Measurements from ENCODE around the gene TBC1D10B.

The TBC1D10B gene

DNA sequence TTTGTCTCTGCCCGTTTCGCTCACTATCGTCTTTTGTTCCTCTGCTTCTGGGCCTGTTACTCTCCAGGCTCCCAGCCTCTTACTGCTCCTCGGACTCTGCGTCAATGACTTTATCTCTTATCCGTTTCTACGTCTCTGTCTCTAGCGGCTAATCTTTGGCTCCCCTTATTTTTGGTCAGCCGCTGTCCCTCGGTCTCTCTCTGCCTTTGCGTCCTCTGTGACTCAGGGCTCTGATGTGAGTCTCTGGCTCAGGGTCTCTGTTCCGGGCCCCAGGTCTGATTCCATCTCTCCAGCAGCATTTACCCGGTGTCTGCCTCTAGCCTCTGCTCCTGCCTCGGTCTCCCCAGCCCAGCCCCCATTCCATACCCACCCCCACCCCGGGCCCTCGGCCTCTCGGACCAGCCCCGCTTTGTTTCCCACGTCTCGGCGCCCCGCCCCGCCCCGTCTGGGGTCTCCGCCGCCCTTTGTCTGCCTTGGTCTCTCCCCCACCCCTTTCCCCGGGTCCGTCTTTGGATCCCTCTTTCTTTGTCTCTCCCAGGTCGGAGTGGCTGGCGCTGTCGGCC is 24.4 kb upstream of the TBC1D10B start:
- ATAC-seq: peak; percentile 51
- TF ChIP-seq, protein P1, sequence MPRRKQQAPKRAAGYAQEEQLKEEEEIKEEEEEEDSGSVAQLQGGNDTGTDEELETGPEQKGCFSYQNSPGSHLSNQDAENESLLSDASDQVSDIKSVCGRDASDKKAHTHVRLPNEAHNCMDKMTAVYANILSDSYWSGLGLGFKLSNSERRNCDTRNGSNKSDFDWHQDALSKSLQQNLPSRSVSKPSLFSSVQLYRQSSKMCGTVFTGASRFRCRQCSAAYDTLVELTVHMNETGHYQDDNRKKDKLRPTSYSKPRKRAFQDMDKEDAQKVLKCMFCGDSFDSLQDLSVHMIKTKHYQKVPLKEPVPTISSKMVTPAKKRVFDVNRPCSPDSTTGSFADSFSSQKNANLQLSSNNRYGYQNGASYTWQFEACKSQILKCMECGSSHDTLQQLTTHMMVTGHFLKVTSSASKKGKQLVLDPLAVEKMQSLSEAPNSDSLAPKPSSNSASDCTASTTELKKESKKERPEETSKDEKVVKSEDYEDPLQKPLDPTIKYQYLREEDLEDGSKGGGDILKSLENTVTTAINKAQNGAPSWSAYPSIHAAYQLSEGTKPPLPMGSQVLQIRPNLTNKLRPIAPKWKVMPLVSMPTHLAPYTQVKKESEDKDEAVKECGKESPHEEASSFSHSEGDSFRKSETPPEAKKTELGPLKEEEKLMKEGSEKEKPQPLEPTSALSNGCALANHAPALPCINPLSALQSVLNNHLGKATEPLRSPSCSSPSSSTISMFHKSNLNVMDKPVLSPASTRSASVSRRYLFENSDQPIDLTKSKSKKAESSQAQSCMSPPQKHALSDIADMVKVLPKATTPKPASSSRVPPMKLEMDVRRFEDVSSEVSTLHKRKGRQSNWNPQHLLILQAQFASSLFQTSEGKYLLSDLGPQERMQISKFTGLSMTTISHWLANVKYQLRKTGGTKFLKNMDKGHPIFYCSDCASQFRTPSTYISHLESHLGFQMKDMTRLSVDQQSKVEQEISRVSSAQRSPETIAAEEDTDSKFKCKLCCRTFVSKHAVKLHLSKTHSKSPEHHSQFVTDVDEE (CRISPR knock-in tag; IDR thresholded peaks at IDR 0.05): no peak
- TF ChIP-seq ESRRG (CRISPR knock-in tag; IDR thresholded peaks at IDR 0.05) (no peak), SNAI2 (CRISPR knock-in tag; IDR thresholded peaks at IDR 0.05) (no peak), BACH2 (CRISPR knock-in tag; IDR thresholded peaks at IDR 0.05; ENCODE audit: borderline replicate concordance) (no peak), TOX (CRISPR knock-in tag; IDR thresholded peaks at IDR 0.05; ENCODE audit: borderline replicate concordance) (no peak), PPARA (CRISPR knock-in tag; IDR thresholded peaks at IDR 0.05; ENCODE audit: borderline replicate concordance) (no peak), ZFP3 (CRISPR knock-in tag; IDR thresholded peaks at IDR 0.05) (no peak), ZNF70 (CRISPR knock-in tag; IDR thresholded peaks at IDR 0.05) (no peak), RARB (CRISPR knock-in tag; IDR thresholded peaks at IDR 0.05) (no peak), ARNTL (CRISPR knock-in tag; IDR thresholded peaks at IDR 0.05; ENCODE audit: borderline replicate concordance, low read depth) (no peak), ZNF8 (CRISPR knock-in tag; IDR thresholded peaks at IDR 0.05) (no peak), TCF4 (CRISPR knock-in tag; IDR thresholded peaks at IDR 0.05; ENCODE audit: borderline replicate concordance) (no peak), ZFP30 (CRISPR knock-in tag; IDR thresholded peaks at IDR 0.05) (no peak), ISL1 (CRISPR knock-in tag; IDR thresholded peaks at IDR 0.05) (no peak), ZNF565 (CRISPR knock-in tag; conservative IDR thresholded peaks at IDR 0.05; ENCODE audit: low read depth) (no peak), OSR1 (CRISPR knock-in tag; IDR thresholded peaks at IDR 0.05) (no peak), ZC3H10 (CRISPR knock-in tag; IDR thresholded peaks at IDR 0.05) (no peak)
- TF ChIP-seq, protein P2, sequence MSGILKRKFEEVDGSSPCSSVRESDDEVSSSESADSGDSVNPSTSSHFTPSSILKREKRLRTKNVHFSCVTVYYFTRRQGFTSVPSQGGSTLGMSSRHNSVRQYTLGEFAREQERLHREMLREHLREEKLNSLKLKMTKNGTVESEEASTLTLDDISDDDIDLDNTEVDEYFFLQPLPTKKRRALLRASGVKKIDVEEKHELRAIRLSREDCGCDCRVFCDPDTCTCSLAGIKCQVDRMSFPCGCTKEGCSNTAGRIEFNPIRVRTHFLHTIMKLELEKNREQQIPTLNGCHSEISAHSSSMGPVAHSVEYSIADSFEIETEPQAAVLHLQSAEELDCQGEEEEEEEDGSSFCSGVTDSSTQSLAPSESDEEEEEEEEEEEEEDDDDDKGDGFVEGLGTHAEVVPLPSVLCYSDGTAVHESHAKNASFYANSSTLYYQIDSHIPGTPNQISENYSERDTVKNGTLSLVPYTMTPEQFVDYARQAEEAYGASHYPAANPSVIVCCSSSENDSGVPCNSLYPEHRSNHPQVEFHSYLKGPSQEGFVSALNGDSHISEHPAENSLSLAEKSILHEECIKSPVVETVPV (CRISPR knock-in tag; IDR thresholded peaks at IDR 0.05): no peak
- TF ChIP-seq, protein P3, sequence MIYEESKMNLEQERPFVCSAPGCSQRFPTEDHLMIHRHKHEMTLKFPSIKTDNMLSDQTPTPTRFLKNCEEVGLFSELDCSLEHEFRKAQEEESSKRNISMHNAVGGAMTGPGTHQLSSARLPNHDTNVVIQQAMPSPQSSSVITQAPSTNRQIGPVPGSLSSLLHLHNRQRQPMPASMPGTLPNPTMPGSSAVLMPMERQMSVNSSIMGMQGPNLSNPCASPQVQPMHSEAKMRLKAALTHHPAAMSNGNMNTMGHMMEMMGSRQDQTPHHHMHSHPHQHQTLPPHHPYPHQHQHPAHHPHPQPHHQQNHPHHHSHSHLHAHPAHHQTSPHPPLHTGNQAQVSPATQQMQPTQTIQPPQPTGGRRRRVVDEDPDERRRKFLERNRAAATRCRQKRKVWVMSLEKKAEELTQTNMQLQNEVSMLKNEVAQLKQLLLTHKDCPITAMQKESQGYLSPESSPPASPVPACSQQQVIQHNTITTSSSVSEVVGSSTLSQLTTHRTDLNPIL (CRISPR knock-in tag; IDR thresholded peaks at IDR 0.05; ENCODE audit: low read depth): no peak
- TF ChIP-seq, protein P4, sequence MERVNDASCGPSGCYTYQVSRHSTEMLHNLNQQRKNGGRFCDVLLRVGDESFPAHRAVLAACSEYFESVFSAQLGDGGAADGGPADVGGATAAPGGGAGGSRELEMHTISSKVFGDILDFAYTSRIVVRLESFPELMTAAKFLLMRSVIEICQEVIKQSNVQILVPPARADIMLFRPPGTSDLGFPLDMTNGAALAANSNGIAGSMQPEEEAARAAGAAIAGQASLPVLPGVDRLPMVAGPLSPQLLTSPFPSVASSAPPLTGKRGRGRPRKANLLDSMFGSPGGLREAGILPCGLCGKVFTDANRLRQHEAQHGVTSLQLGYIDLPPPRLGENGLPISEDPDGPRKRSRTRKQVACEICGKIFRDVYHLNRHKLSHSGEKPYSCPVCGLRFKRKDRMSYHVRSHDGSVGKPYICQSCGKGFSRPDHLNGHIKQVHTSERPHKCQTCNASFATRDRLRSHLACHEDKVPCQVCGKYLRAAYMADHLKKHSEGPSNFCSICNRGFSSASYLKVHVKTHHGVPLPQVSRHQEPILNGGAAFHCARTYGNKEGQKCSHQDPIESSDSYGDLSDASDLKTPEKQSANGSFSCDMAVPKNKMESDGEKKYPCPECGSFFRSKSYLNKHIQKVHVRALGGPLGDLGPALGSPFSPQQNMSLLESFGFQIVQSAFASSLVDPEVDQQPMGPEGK (CRISPR knock-in tag; IDR thresholded peaks at IDR 0.05; ENCODE audit: borderline replicate concordance): no peak

DNA sequence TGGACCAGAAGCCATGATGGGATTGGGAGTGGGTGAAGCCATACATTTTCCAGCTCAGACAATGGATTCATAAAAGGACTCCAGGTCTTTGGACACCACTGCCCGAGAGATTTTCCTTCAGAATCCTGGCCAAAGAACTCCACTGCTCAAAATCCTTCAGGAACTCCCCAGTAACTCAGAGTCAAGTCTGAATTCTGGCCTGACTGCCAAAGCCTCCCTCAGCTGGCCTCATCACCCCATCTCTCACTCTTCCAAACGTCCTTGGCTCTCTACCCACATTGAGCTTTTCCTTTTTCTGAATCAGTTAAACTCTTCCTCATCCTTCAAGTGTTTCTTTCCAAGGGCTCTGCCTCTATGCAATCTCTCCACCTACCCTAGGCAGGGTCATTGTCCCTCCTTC is 13.2 kb upstream of the TBC1D10B start:
- TF ChIP-seq ZFP30 (CRISPR knock-in tag; IDR thresholded peaks at IDR 0.05) (no peak), TCF4 (CRISPR knock-in tag; IDR thresholded peaks at IDR 0.05; ENCODE audit: borderline replicate concordance) (no peak), BACH2 (CRISPR knock-in tag; IDR thresholded peaks at IDR 0.05; ENCODE audit: borderline replicate concordance) (no peak), ZNF8 (CRISPR knock-in tag; IDR thresholded peaks at IDR 0.05) (no peak), TOX (CRISPR knock-in tag; IDR thresholded peaks at IDR 0.05; ENCODE audit: borderline replicate concordance) (no peak), ZNF70 (CRISPR knock-in tag; IDR thresholded peaks at IDR 0.05) (no peak), SNAI2 (CRISPR knock-in tag; IDR thresholded peaks at IDR 0.05) (no peak), ZC3H10 (CRISPR knock-in tag; IDR thresholded peaks at IDR 0.05) (no peak), CSDC2 (CRISPR knock-in tag; IDR thresholded peaks at IDR 0.05) (no peak)
- TF ChIP-seq, protein P1 (CRISPR knock-in tag; IDR thresholded peaks at IDR 0.05): no peak
- TF ChIP-seq, protein P5, sequence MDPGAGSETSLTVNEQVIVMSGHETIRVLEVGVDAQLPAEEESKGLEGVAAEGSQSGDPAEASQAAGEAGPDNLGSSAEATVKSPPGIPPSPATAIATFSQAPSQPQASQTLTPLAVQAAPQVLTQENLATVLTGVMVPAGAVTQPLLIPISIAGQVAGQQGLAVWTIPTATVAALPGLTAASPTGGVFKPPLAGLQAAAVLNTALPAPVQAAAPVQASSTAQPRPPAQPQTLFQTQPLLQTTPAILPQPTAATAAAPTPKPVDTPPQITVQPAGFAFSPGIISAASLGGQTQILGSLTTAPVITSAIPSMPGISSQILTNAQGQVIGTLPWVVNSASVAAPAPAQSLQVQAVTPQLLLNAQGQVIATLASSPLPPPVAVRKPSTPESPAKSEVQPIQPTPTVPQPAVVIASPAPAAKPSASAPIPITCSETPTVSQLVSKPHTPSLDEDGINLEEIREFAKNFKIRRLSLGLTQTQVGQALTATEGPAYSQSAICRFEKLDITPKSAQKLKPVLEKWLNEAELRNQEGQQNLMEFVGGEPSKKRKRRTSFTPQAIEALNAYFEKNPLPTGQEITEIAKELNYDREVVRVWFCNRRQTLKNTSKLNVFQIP (CRISPR knock-in tag; IDR thresholded peaks at IDR 0.05; ENCODE audit: borderline replicate concordance, low read depth): no peak
- no peak for ATAC-seq

Data from SK-N-SH treated with all-trans-retinoic acid at 6 μM for 48 hours (cell line).